Measurements from ENCODE around the gene SLX4.

The SLX4 gene

DNA sequence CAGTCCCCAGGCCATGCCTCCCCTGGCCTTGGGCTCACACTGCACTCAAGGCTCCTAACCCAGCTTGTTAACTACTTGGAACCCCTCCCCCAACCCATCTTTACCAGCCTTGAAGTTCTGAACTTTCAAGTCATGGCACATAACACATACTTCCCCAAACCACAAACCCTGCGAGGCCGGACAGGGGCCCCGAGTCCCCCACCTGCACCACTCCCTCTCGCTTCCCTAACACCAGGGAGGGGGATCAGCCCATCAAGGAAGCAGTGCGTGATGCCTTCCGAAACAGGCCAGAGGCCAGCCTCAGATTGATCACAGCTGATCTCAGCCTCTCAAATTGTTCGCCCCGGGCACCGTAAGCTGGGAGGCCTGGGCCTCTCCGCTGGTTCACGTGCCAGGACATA is 31.2 kb downstream of the SLX4 start:
- DNase-seq (ENCODE audit: low read depth), result no peak

DNA sequence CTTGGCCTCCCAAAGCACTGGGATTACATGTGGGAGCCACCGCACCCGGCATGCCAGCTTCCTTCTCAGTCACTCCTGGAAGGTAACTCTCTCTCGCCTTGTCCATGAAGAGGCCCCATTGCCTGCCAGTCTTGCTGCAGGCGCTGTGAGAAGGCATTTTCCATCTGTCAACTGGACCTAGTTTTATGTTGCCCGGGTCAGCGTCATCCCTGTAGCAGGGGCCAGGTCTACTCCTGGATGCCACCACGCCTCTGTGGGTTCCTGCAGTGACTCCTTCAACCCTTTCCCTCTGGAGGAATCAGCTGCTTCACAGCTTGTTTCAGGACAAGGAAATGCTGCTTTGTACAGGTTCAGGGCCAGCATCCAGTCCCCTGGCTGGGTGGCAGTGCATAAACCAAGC is 31.6 kb downstream of the SLX4 start:
- no peak for DNase-seq (ENCODE audit: low read depth)

DNA sequence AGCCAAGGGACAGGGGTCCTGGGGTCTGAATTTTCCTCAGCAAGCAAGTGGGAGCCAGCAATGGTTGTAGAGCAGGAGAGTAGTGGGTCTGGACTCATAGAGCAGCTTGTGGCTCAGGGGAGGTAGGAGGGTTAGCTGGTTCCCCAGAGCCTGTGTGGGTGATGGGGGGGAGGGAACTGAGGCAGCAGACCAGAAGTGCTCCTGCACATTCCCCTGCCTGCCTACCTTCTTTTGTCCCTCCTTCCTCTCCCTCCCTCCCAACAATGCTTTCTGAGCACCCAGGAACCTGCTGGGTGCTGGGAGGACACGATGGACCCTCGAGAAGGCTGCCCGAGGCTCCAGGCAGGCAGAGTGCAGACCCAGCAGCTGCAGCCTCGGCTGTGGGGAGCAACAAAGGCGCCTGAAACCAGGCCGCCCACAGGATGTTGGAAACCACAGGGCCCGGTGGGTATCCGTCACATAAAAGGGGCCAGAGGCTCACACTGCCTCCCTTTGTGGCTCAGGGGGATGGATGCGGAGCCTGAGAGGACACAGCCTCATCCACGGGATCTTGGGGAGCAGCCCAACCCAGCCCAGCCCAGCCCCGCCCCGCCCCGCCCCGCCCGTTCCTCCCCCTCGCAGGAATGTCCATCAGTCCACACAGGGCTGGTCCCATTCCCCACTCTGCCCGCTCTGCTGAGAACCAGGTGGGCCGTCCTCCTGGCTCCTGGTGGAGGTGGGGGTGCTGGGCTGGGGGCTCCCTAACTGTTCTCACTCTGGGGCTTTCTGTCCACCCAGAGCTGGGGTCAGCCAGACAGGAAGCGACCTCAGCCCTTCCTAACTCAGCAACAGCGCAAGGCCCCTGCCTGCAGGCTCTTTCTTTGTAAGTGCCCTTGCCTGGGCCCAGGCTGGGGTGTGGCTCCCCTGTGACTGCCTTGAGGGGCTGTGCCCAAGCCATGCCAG is 32.5 kb downstream of the SLX4 start:
- DNase-seq (ENCODE audit: low read depth), result peak; percentile 65

DNA sequence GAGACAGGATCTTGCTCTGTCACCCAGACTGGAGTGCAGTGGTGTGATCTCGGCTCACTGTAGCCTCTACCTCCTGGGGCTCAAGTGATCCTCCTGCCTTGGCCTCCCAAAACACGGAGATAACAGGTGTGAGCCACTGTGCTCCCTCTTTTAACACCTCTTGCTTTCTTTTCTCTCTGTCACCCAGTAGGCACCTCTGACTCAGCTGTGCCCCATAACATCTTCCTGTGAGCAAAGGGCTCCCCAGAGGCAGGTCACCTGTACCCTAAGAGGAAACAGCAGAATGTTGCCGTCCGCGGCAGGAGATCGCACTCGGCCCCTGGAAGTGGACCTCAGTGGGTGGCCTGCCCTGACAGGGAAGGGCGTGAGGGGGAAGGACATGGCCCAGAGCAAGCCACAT is 33.3 kb downstream of the SLX4 start:
- no peak for DNase-seq (ENCODE audit: low read depth)

DNA sequence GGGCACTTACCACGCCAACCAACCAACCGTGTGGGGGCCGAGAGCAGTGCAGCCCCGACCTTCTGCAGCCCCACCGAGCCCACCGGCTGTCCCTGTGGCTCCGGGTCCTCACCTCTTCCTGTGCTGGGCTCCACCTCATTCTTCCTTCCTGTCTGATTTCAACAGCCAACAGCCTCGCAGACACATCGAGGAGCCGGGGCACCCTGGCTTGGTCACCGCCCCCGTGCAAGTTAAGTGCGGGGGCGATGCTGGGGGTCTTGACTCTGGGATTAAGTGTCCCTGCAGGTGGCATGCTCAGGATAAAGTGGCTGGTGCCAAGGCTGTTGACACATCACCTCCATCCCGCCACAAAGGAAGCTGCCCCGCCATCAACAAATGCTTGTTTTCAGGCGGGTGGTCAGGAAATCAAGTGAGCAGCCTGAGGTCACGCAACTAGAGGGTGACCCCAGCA is 34.1 kb downstream of the SLX4 start, which contains the start of gene NLRC3:
Gene NLRC3 (minus strand): TSS at position 102 of the 451 bp plus-strand sequence. CDS start 12,367 bp downstream, outside the sequence.
- DNase-seq (ENCODE audit: low read depth), result peak; percentile 24

DNA sequence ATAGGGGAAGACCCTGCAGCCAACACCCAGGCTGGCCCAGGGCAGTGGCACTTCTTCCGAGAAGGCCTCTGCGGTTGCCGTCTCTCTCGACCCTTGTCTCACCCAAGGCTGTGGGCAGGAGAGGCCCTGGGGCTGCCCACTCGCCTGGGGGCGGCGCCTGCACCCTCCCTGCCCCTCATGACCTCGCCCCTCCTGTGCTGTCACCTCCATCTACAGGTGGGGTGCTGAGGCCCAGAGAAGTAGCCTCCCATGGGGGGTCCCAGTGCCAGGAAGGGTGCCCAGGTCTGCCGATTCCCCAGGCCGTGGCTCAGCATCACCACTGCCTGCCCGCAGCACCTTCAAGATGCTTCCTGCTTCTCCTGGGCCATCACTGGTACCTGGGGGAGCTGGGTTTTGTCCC is 35.2 kb downstream of the SLX4 start:
- no peak for DNase-seq (ENCODE audit: low read depth)

DNA sequence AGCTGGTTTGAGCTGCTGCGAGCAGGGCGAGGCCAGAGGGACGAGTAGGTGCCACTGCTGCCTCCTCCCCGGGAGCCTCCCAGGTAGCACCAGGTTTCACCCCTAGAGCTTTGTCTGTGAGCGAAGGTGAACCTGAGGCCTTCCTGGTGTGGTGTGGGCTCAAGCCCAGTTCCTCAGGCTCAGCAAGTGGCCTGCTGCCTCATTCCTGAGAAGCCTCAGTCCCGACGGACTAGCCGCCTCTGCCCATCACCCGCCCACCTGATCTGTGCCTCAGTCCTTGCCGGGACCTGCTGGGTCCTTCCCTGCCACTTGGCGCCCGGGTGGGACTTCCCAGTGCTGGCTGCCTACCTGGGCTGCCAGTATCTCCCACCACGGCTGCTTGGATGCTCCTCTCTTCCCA is 35.9 kb downstream of the SLX4 start:
- DNase-seq (ENCODE audit: low read depth), result no peak

DNA sequence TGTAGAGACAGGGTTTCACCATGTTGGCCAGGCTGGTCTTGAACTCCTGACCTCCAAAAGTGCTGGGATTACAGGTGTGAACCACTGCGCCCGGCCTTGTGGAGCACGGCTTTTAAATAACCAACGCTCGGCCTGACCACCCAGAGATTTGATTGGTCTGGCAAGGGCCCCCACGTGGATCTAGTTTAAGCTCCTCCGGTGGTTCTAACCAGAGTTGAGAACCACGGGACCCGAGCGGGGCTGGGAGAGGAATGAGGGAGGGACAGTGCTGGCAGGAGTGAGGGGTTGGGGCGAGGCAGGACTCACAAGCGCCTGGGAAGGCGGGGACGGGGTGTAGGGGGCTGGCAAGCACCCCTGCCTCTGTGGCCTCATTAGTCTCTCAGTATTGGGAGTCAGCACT is 37.2 kb downstream of the SLX4 start:
- DNase-seq (ENCODE audit: low read depth), result no peak

DNA sequence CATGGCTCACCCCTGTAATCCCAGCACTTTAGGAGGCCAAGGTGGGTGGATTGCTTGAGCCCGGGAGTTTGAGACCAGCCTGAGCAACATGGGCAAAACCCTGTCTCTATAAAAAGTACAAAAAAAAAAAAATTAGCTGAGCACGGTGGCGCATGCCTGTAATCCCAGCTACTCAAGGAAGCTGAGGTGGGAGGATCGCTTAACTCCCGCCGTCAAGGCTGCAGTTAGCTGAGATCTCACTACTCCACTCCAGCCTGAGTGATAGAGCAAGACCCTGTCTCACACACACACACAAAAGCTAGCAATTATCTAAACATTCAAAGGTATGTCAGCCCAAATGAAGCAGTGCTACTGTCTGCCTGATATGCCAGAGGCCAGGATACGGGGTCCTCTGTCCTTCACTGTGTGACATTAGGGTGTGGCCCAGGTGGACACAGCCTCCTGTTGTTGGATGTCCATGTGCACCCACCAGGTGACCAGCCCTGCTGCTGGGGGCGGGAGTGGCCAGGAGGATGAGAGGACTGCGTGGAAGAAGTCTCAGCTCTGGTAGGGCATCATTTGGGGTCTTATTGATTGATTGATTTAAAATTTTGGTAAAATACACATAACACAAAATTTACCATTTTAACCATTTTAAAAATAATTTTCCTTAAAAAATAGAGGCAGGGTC is 38.1 kb downstream of the SLX4 start:
- DNase-seq (ENCODE audit: low read depth), result no peak

DNA sequence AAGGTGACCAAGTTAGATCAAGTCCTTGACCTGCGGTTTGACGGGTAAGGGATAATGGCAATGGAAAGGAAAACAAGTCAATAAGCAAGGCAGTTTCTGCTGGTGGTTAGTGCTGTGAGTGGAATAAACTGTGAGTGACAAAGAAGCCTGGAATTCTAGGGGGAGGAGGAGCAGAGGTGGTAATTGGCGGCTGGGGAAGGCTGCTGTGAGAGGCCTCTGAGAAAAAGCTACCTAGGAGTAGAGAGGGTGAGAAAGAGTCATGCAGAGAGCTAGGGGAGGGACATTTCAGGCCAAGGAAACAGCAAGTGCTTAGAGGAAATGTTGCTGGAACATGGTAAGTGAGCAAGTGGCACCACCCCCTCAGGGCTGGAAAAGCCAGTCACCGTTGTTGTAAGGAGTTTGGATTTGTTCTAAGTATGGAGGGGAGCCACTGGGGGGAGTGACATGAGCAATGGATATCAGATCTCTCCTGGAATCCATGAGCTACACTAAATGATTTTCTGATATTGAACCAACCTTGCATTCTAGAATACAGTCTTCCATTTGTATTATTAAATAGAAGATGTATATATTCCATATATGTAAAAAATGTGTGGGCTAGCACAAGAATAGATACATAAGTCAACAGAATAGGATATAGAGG is 40.9 kb downstream of the SLX4 start:
- no peak for DNase-seq (ENCODE audit: low read depth)

DNA sequence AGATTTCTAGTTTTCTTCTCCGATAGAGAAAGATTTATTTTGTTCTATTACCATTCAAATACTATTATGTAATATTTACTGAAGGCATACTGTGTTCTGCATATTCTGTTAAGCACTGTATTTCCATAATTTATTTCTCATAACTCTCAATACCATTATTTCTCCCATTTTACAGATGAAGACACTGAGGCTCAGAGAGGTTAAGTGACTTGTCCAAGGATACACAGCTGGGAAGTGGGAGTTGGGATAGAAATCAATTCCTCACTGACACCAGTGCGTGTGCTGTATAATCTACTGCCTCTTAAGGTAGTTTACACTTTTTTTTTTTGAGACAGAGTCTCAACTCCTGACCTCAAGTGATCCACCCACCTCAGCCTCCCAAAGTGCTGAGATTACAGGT is 41.6 kb downstream of the SLX4 start:
- no peak for DNase-seq (ENCODE audit: low read depth)

DNA sequence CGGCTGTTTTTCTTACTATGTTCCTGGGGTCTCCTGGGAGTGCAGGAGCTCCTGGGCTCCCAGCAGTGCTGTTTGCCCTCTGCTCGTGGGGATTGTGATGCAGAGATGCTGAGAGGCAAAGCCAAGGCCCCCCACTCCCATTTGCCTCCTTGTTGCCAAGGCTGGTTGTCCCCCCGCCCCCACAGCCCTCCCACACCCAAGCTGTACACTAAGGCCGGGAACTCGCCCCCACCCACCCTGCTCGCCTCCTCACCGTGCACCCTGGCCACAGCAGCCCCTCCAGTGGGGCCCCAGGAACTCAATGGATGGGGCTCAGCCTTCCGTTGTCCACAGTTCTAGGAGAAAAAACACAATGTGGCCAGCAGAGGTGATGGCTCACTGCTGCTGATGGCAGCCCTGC is 44.4 kb downstream of the SLX4 start:
- no peak for DNase-seq (ENCODE audit: low read depth)

DNA sequence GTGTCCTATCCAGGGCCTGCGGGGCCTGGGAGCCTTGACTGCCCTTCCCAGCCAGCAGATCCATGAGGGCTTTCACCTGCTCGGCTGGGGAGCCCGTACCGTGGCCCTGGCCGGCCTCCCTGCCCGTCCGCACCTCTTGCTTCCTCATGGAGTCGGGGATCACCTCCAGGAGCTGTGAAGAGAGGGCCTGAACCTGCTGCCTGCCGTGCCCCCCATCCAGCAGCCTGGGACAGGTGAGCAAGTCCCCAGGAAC is 46.6 kb downstream of the SLX4 start:
- no peak for DNase-seq (ENCODE audit: low read depth)

DNA sequence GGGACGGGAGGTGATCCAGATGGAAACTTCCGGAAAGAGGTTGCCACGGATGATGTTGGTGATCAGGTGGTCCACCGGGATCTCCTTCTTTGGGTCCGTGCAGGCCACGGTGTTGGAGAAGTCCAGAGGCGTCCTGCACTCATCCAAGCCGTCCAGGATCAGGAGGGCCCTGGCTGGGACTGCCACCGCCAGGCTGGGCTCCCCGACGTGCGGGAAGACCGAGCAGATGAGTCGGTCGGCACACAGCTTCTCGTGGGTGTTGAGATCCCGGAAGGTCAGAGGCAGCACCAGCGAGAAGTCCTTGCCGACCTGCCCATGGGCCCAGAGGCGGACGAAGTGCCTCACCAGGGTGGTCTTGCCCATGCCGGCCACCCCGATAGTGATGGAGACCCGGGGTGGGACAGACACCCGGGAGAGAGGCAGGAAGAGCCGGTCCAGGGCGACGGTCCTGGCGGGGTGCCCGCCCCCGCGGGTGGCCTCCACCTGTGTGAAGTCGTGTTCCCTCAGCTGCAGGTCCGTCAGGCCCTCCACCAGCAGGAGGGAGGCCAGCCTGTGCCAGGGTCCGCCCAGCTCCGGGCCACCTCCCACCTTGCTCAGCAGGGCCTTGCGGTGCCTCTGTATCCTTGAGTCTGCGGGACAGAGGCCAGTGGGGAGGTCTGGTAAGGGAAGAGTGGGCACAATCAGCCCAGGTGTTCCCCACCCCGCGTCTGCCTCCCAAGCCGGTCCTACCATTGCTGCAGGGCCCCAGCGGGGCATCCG is 47.1 kb downstream of the SLX4 start:
- no peak for DNase-seq (ENCODE audit: low read depth)

DNA sequence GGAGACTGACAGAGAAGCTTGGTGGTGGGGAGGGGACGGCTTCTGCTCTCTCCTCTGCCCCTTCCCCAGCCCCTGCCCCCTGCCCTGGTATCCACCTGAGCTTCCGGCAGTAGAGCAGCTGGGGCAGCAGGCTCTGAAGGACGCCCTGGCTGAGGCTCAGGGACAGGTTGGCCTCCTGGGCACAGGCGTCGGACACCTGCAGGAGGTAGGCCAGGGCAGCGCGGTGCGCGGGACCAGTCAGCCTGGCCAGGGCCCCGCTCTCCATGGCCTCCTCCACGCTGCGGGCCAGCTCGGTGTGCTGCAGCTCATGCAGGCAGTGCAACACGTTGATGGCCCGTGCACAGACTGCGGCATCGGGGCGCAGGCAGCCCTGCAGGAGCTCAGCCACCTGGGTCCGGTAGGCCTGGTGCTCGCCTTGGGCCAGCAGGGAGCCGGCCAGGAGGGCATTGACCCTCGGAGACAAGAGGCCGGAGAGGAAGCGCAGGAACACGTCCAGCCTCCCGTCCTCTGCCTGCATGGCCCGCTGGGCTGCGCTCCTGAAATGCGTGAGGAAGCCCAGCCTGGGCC is 48.4 kb downstream of the SLX4 start:
- DNase-seq (ENCODE audit: low read depth), result no peak

DNA sequence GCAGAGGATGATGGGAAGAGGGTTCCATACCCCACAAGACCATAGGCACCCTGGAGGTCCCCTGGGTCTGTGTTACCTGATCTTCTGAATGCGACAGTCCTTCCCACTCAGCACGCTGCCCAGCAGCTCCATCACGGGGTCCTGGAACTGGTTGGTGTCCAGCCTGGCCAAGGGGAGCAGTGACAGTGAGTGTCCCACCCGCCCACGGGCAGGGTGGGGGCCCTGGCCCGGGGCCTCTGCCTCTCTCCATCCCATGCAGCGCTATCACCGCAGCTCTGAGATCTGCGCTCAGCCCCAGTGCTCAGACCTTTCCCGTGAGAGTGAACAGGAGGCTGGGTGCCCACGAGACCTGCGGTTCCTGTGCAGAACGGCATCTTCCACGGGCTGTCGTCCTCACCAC is 49.8 kb downstream of the SLX4 start:
- DNase-seq (ENCODE audit: low read depth), result no peak

DNA sequence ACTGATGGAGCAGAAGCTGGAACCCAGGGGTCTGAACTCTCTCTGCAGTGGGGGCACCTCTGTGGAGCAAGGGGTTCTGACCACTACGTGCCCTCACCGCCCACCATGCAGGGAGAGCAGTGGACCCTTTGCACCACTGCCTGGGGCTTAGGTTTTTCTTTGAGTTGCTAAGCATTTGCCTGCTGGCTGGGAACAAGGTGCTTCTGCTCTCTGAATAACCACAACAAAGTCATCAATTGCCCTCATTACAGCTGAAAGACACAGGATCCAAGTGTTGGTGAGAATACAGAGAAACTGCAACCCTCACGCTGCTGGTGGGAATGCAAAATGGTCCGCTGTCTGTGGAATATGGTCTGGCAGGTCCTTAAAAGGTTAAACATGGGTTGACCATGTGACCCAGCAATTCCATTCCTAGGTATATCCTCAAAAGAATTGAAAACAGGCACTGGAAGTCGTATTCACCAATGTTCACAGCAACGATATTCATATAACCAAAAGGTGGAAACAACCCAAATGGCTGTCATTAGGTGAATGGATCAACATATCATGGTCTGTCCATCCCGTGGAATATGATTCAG is 57.0 kb downstream of the SLX4 start:
- DNase-seq (ENCODE audit: low read depth), result no peak

DNA sequence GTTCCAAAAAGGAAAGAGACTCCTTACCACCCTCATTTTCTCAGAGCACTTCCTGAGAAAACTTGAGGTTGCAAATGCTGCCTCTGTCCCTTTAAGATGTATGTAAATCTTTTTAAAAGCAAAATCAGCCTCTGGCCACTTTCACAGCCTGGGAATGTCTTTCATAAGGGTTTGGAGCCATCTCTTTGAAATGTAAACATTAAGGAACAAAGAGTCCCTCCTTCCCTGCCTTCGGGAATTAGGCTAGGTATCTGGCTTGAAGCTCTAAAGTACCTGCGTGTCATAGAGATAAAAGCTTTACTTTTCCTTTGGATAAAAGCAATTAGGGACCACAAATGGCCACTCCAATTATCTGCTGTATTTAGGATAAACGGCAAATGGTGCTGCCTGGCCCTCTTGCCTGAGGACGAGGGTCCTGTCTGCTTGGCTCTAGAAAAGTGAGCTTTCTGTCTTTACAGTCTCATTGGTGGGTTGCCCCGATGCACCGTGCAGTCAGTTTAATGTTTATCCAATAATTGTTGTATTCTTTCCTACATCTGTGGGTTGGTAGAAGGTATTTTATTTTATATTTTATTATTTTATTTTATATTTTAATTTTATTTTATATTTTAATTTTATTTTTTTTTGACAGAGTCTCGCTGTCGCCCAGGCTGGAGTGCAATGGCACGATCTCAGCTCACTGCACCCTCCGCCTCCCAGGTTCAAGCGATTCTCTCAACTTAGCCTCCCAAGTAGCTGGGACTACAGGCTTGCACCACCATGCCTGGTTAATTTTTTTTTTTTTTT is 58.1 kb downstream of the SLX4 start:
- DNase-seq (ENCODE audit: low read depth), result no peak

DNA sequence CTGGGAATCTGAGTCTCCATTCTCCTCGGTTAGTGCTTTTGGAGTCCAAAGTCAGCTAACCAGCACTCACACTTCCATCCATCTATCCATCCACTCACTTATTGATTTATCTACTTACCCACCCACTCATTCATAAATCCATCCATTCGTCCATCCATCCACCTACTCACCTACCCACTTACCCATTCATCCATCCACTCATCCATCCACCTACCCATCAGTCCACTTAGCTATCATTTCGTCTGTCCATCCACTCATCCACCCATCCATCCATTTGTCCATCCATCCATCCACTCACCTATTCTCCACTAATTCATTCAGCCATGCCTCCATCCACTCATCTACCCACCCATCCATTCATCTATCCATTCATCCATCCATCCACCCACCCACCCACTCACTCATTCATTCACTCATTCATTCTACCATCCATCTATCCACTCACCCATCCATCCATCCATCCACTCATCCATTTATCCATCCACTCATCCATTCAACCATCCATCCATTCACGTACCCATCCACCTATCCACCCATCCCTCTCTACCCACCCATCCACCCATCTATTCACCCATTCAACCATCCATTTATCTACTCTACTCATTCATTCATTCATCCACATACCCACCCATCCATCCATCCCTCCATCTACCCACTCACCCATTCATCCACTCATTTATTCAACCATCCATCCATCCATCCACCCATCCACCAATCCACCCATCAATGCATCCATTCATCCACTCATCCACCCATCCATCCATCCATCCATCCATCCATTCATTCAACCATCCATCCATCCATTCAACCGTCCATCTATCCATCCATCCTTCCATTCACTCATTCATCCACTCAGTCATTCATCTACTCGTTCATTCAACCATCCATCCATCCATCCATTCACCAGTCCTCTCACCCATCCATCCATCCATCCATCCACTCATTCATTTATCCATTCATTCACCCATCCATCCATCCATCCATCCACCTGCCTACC is 60.3 kb downstream of the SLX4 start:
- no peak for DNase-seq (ENCODE audit: low read depth)

DNA sequence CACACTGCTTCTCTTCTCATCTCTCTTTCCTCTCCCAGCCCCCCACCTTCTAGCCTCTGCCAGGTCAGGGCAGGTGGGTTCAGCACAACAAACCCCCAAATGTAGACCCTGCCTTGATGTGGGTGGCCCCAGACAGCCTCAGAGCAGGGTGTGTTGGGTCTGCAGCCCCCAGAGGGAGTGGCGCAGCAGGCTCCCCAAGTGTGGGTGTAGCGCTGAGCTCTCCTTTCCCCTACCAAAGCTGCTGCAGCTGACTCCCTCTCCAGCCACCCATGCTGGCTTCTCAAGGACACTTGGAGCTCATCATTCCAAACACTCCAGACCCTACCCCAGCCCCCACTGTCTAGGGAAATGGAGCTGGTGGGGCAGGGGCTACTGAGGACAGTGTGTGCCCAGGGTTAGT is 61.5 kb downstream of the SLX4 start:
- DNase-seq (ENCODE audit: low read depth), result no peak
